Measurements from ENCODE around the gene CTNS.

Gene CTNS

DNA sequence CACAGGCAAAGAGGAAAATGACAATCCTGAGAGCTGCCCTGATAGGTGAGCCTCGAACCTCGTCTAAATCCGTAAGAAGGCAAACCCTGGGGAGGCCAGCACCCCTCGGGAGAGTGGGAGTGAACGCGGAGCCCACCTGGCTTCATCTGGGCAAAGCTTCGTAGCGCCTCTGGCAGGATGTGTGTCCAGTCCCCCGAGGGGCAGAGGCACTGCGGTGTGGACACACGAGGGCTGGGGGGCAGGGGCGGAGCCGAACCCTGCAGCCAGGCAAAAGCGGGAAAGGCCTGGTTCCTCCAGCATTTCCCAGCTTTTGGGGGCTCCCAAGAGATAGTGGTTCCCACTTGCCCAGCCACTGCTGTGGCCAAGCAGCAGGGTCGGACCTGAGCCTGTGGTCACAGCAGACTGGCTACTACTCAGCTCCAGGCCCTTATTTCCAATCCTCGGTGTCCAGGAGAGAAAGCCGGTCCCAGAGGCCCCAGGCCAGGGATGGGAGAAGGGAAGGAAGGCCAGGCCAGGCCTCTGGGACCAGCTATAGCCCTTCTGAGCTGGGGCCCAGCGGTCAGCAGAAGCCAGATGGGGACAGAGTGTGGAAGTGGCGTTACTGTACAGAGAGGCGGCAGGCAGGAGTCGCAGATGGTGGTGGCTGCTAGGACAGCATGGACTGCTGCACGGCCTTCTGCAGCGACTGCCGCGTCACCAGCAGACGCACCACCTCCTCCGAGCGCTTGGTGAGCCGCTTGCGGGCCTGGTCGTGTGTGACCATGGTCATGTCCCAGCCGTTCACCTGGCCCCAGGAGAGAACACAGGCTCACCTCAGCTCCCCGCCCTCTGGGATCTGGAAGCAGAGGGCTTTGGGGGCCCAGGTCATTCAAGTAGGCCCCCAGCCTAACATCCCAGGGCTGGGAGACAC is 26.8 kb downstream of the CTNS start:
- TF ChIP-seq, protein P1, sequence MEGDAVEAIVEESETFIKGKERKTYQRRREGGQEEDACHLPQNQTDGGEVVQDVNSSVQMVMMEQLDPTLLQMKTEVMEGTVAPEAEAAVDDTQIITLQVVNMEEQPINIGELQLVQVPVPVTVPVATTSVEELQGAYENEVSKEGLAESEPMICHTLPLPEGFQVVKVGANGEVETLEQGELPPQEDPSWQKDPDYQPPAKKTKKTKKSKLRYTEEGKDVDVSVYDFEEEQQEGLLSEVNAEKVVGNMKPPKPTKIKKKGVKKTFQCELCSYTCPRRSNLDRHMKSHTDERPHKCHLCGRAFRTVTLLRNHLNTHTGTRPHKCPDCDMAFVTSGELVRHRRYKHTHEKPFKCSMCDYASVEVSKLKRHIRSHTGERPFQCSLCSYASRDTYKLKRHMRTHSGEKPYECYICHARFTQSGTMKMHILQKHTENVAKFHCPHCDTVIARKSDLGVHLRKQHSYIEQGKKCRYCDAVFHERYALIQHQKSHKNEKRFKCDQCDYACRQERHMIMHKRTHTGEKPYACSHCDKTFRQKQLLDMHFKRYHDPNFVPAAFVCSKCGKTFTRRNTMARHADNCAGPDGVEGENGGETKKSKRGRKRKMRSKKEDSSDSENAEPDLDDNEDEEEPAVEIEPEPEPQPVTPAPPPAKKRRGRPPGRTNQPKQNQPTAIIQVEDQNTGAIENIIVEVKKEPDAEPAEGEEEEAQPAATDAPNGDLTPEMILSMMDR (conservative IDR thresholded peaks at IDR 0.05), result no peak
- H3K27ac ChIP-seq, result no peak overlapping the region

DNA sequence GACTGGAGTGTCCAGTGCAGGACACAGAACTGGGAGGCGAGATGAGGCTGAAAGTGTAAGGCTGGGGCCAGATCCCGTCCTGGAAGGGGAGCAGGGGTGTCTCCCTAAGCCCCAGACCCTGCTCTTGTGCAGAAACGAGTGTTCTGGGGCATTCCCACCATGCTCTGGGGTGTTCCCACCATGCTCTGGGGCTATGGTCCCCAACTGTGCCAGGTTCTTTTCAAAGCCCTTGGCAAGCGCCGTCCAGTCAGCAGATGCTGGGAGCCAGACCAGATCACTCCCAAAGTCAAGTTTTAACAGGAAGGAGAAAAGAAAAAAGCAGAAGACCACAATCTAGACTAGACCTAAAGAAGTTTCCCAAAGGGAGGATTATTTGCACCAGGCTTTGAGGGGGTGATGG is 29.3 kb downstream of the CTNS start:
- H3K27ac ChIP-seq, result peak overlapping the region; percentile 98
- TF ChIP-seq, protein P1 (conservative IDR thresholded peaks at IDR 0.05), result no peak

DNA sequence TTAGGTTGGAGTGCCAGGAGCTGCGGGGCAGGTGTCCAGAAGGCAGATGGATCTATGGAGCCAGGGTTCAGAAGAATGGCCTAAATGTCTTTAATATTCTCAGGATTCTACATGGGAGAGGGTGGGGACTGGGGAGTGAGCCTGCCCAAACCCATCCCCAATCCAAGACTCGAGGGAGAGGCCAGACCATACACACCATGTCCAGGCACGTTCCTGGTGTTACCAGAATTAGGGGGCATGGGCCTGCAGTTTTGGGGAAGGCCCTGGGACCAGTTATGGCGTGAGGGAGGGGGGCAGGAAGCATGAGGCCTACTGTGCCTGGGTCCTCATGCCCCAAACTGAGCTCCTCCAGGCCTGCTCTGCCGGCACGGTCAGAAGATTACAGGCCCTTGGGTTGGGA is 30.0 kb downstream of the CTNS start:
- TF ChIP-seq, protein P1 (conservative IDR thresholded peaks at IDR 0.05), result no peak
- peak overlapping the region; percentile 98 for H3K27ac ChIP-seq

DNA sequence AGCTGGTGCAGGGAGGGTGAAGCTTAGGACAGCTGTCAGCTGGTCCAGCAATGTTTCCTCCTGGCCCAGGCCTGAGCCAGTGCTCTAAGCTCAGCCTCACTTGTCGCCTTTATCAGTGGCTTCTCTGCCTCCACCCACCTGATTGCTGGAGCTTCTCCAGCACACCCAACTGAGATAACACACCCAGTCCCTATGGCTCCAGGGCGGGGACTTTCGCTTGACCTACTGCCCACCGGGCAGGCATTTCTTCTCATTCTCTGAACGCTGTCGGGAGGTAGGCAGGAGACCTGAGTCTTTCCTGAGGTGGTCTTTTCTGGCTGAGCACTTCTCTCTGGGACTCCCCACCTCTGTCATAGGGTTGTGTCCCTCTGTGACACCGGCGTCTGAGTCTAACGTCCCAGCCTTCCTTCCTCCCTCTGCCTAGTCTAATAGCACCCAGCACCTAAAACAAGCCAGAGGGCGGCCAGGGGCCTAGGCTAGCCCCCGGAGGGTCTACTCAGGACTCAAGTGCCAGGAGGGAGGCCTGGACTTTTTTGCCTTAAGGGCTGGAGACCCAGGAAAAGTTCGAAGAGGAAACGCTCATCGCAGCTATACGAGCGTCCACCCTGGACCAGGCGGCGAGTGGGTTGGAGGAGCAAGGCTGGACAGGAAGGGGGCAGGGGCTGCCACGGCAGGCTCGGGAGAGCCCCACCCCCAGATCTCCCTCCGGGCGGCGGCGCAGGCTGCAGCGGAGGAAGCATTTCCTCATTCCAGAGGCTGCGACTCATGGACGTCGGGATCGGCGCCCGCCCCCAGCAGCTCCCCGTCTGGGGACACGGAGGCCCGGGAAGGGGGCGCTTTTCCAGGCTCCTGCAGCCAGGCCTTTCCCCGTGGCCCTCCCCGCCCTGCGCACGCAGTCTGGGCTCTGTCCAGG is 31.1 kb downstream of the CTNS start:
- TF ChIP-seq, protein P1 (conservative IDR thresholded peaks at IDR 0.05), result no peak
- H3K27ac ChIP-seq, result peak overlapping the region; percentile 98

DNA sequence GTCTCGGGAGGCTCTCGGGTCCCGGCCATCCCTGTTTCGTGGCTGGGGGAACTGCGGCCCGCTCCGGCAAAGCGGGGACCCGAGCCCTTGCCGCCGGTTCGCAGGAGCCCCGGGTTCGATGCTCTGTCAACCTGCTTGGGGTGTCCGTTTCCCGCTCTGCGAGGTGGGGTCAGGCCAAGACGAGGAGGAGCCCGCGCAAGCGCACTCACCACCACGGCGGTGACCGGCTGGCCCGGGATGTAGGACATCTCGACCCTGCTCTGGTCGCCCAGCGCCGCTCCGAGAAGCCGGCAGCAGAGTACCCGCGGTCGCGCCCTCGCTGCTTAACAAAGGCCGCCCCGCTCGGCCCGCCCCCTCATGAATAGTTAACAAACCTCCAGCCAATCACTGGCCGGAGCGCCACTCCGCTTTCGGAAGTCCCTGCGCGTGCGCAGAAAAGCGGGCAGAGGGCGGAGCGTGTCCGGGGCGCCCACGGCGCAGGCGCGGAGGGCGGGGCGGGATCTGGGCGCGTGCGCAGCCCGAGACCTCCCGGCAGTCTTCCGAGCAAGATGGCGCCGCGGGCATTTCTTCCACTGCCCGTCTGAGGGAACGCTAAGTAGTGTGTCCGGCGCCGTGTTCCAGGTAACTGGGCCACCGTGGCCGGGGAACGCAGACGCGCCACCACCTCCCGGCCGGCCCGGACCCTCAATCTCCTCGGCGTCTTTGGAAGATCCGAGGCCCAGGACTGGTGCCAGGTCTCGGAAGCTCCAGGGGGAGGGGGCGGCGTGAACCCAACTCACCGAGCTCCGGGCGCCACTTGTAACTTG is 31.9 kb downstream of the CTNS start, which contains the start of the genes EMC6 and TAX1BP3:
Gene EMC6, plus strand, starts transcription at position 534 of the 806 bp plus-strand sequence. CDS start 335 bp downstream, outside the sequence.
Gene TAX1BP3, minus strand, starts transcription at position 300 of the 806 bp plus-strand sequence. Its CDS starts 52 bp downstream, at position 248.
- TF ChIP-seq, protein P1 (conservative IDR thresholded peaks at IDR 0.05), result no peak
- H3K27ac ChIP-seq, result peak within 1 kb of the TSS; percentile 98

DNA sequence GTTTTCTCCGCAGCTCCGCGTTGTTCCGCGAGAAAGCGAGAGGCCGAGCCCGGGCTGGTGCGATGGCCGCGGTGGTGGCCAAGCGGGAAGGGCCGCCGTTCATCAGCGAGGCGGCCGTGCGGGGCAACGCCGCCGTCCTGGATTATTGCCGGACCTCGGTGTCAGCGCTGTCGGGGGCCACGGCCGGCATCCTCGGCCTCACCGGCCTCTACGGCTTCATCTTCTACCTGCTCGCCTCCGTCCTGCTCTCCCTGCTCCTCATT is 32.5 kb downstream of the CTNS start:
- TF ChIP-seq, protein P1 (conservative IDR thresholded peaks at IDR 0.05), result no peak
- peak overlapping the region; percentile 98 for H3K27ac ChIP-seq
